Prostate gland (tissue), 2 donors: ENCODE measurements around the gene ANKRD45.

Experiments used
- CTCF ChIP-seq, 4 experiments: fragments of 200-600 bp in 2 of 4; fragments of 450-650 bp in 2 of 4; sonication (generic) in 2 of 4; IDR thresholded peaks; 1 replicate in 3 of 4; 2 replicates in 1 of 4; pipeline ENCODE4 v1.5.1; 2016 to 2019; ENCODE audit warnings: antibody characterized with exemption in 4 of 4, mild to moderate bottlenecking in 2 of 4, moderate library complexity in 2 of 4
- POLR2A ChIP-seq: fragments of 450-650 bp; IDR thresholded peaks from one replicate; pipeline ENCODE4 v1.6.1; 2016; ENCODE audit warnings: antibody characterized with exemption, mild to moderate bottlenecking
- POLR2AphosphoS5 ChIP-seq: sonication (generic); formaldehyde crosslinking; IDR thresholded peaks from one replicate; pipeline ENCODE4 v1.6.1; 2017; ENCODE audit warnings: antibody characterized with exemption

- no peak for TF ChIP-seq CTCF (IDR thresholded peaks at IDR 0.05)
- TF ChIP-seq POLR2A: no peak
- TF ChIP-seq POLR2AphosphoS5: no peak
These were observed at the start of gene ANKRD45 for GRCh38 chr1:173669491-173669941.
